Measurements from ENCODE around the gene APCDD1L. TPM values are rescaled to one million over a fixed set of nuclear protein-coding genes. Genes with fewer than 3 reads are reported as not detected.

APCDD1L gene
- total RNA-seq, 2 experiments from 2014 or later, result not detected

GRCh38 chr20:58546416-58546711 is 31.2 kb upstream of the APCDD1L start:
- Mint-ChIP-seq H3K36me3 (ENCODE audit: low read depth) (no peaks in the 10 kb centered on the region), H3K27me3 (peaks cover 15% of the 10 kb centered on the region), H3K9me3 (no peaks in the 10 kb centered on the region), H3K27ac (no peak overlapping the region), H3K4me3 (no peak overlapping the region), H3K4me1 (ENCODE audit: low read depth) (no peaks in the 10 kb centered on the region)
- no peak for DNase-seq
- Histone ChIP-seq H3K36me3 (ENCODE audit: insufficient read depth, low read length) (no peaks in the 10 kb centered on the region), H3K4me3 (ENCODE audit: low read length) (no peak overlapping the region), H3K27me3 (ENCODE audit: control insufficient read depth in 1 of 2, insufficient read depth in 2 of 2, low read length in 2 of 2) (peaks cover 0 to 6% of the 10 kb centered on the region in 2 experiments), H3K4me1 (ENCODE audit: insufficient read depth, low read length) (no peaks in the 10 kb centered on the region), H3K9me3 (ENCODE audit: control insufficient read depth in 1 of 2, insufficient read depth in 1 of 2, low read length in 2 of 2) (no peaks in the 10 kb centered on the region), H3K27ac (ENCODE audit: low read depth in 1 of 2, low read length in 2 of 2) (no peak overlapping the region)
- POLR2A ChIA-PET, result no interaction called here
- intact Hi-C loops (cut with DNase I, micrococcal nuclease), result no loop called here
- ATAC-seq (ENCODE audit: poor library complexity), result no peak
- CTCF ChIA-PET, result no interaction called here
- no peak for TF ChIP-seq CTCF (IDR thresholded peaks at IDR 0.05)

- TF ChIP-seq CTCF (IDR thresholded peaks at IDR 0.05), result no peak
- Mint-ChIP-seq H3K4me3 (no peak overlapping the region), H3K4me1 (ENCODE audit: low read depth) (no peaks in the 10 kb centered on the region), H3K27ac (no peak overlapping the region), H3K9me3 (no peaks in the 10 kb centered on the region), H3K27me3 (peaks cover 19% of the 10 kb centered on the region), H3K36me3 (ENCODE audit: low read depth) (no peaks in the 10 kb centered on the region)
- Histone ChIP-seq H3K4me1 (ENCODE audit: insufficient read depth, low read length) (no peaks in the 10 kb centered on the region), H3K9me3 (ENCODE audit: control insufficient read depth in 1 of 2, insufficient read depth in 1 of 2, low read length in 2 of 2) (no peaks in the 10 kb centered on the region), H3K27me3 (ENCODE audit: control insufficient read depth in 1 of 2, insufficient read depth in 2 of 2, low read length in 2 of 2) (peaks cover 1 to 12% of the 10 kb centered on the region in 2 experiments), H3K27ac (ENCODE audit: low read depth in 1 of 2, low read length in 2 of 2) (no peak overlapping the region), H3K36me3 (ENCODE audit: insufficient read depth, low read length) (no peaks in the 10 kb centered on the region), H3K4me3 (ENCODE audit: low read length) (no peak overlapping the region)
- ChIA-PET POLR2A (no interaction called here), CTCF (no interaction called here)
- DNase-seq (no peak), ATAC-seq (ENCODE audit: poor library complexity) (no peak)
- intact Hi-C loops (cut with DNase I, micrococcal nuclease), result no loop called here
Observed at GRCh38 chr20:58545565-58546415, 30.6 kb upstream of the APCDD1L start.

- Mint-ChIP-seq H3K9me3 (no peaks in the 10 kb centered on the region), H3K36me3 (ENCODE audit: low read depth) (no peaks in the 10 kb centered on the region), H3K4me3 (no peak overlapping the region), H3K4me1 (ENCODE audit: low read depth) (no peaks in the 10 kb centered on the region), H3K27ac (no peak overlapping the region), H3K27me3 (peaks cover 20% of the 10 kb centered on the region)
- Histone ChIP-seq H3K4me1 (ENCODE audit: insufficient read depth, low read length) (no peaks in the 10 kb centered on the region), H3K4me3 (ENCODE audit: low read length) (no peak overlapping the region), H3K9me3 (ENCODE audit: control insufficient read depth in 1 of 2, insufficient read depth in 1 of 2, low read length in 2 of 2) (no peaks in the 10 kb centered on the region), H3K27me3 (ENCODE audit: control insufficient read depth in 1 of 2, insufficient read depth in 2 of 2, low read length in 2 of 2) (peaks cover 3 to 12% of the 10 kb centered on the region in 2 experiments), H3K27ac (ENCODE audit: low read depth in 1 of 2, low read length in 2 of 2) (no peak overlapping the region), H3K36me3 (ENCODE audit: insufficient read depth, low read length) (no peaks in the 10 kb centered on the region)
- no peak for TF ChIP-seq CTCF (IDR thresholded peaks at IDR 0.05)
- CTCF ChIA-PET, result no interaction called here
- DNase-seq (no peak), ATAC-seq (ENCODE audit: poor library complexity) (no peak)
- intact Hi-C loops (cut with DNase I, micrococcal nuclease), result no loop called here
- POLR2A ChIA-PET, result no interaction called here
Observed at GRCh38 chr20:58544891-58545290, 29.7 kb upstream of the APCDD1L start.

All from CD4-positive, alpha-beta T cell (primary cell).